Muscle layer of duodenum (tissue), 2 donors: Measurements from ENCODE around the gene LAMB4.
A peak's percentile ranks its signal among the peaks of the same experiment; 100 is the strongest.

ENCODE experiments used
- H3K27ac ChIP-seq: one replicate; pipeline ENCODE4 v1.7.0; 2013; ENCODE audit warnings: mild to moderate bottlenecking, low read length
- H3K27me3 ChIP-seq: one replicate; pipeline ENCODE4 v1.7.0; 2013; ENCODE audit warnings: low read depth, mild to moderate bottlenecking, control low read depth, low read length
- H3K36me3 ChIP-seq, 2 donors: one replicate each; pipeline ENCODE4 v1.7.0; 2013; ENCODE audit warnings: low read length in 2 of 2, control low read depth in 1 of 2, mild to moderate bottlenecking in 1 of 2; ENCODE audit not compliant: insufficient read depth in 2 of 2, control insufficient read depth in 1 of 2
- H3K4me1 ChIP-seq, 2 donors: one replicate each; pipeline ENCODE4 v1.7.0; 2013; ENCODE audit warnings: low read length in 2 of 2, mild to moderate bottlenecking in 2 of 2, control low read depth in 1 of 2, moderate library complexity in 1 of 2; ENCODE audit not compliant: insufficient read depth in 2 of 2, control insufficient read depth in 1 of 2
- H3K4me3 ChIP-seq, 2 donors: one replicate each; pipeline ENCODE4 v1.7.0; 2013; ENCODE audit warnings: low read length in 2 of 2, low read depth in 1 of 2, mild to moderate bottlenecking in 1 of 2
- H3K9me3 ChIP-seq, 2 donors: one replicate each; pipeline ENCODE4 v1.7.0; 2013; ENCODE audit warnings: low read length in 2 of 2, control low read depth in 1 of 2, mild to moderate bottlenecking in 1 of 2; ENCODE audit not compliant: control insufficient read depth in 1 of 2
- donor health status: healthy.

Gene LAMB4

DNA sequence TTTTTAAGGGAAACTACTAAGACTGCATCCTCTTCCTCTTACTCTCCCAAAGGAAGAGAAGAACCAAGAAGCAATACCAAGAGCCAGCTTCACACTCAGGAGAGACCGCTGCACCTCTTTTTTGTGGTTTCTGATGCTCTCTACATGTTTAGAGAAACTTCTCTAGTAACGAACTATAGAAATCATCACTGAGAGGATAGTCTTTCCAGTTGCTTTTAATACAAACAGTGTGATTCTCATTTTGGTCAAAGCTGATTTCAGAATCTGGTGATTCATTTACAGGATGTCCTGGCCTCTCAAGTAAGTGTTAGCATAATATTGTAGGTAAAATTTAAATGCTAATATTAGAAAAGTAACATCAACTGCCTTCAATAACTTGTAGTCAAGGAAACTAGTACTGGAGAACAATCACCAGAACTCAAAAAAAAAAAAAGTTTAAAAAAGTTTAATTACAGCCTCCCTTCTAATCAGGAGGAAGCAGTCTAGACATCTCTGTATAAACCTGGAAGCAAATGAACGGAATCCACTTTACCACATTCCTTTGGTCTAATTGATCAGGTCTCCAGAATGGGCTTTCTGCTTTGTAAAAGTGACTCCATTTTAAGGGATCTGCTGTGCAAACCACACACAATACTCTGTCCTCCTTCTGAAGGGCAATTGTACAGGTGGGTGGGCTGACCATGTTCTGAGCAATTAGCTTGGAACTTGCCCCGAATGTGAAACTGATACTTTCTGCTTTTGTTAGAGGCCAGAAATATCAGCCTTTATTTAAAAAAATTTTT is 130.2 kb downstream of the LAMB4 start:
- peaks cover 4% of the 10 kb centered on the region for H3K27me3 ChIP-seq

DNA sequence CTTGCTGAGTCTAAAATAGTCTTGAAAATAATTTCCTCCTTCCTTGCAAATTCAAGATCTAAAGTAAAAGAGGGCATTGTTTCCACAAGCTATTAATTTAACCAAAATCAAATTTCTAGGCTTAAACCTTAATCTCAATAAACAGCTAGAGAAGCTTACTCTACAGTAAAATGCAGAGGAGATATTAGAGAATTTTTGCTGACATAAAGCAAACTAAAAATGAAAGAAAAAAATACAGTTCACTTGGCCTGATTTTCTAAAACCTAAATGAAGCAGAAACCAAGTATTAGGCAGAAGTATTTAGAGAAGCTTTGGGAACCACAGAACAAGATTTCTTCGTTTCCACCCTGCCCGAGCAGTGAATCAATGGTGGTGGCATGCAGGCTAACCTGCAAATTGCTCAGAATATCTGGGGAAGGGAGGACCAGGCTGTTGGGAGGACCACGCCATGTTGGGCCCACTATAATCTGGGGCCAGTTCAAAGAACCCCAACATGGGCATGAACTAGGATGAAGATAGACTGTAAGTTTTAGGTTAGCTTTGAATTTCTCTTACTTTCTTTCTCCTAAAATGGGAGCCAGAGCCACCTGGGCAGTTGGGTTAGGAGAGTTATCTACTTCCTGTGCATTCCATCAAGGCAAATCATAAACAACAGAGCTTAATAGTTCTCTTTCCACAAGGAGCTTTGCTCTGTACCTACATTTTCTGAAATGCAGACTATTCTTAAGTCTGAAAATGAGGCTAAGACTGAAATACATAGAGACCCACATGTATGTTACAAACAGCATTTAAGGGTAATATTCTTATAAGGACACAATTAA is 131.3 kb downstream of the LAMB4 start:
- H3K27ac ChIP-seq: peak overlapping the region; percentile 62
- H3K9me3 ChIP-seq: no peaks in the 10 kb centered on the region
- H3K4me3 ChIP-seq: peak overlapping the region; percentile 4 to 86
- H3K27me3 ChIP-seq: peaks cover 4% of the 10 kb centered on the region
- peaks cover 19 to 32% of the 10 kb centered on the region in 2 donors for H3K4me1 ChIP-seq
- peaks cover 0 to 11% of the 10 kb centered on the region in 2 donors for H3K36me3 ChIP-seq

More for the DNA sequence above, 130.2 kb downstream of the LAMB4 start:
- H3K4me3 ChIP-seq: peak overlapping the region in 1 of 2 donors; percentile 86
- peaks cover 0 to 1% of the 10 kb centered on the region in 2 donors for H3K36me3 ChIP-seq
- H3K27ac ChIP-seq: peak overlapping the region; percentile 62
- peaks cover 18 to 29% of the 10 kb centered on the region in 2 donors for H3K4me1 ChIP-seq
- H3K9me3 ChIP-seq: no peaks in the 10 kb centered on the region

DNA sequence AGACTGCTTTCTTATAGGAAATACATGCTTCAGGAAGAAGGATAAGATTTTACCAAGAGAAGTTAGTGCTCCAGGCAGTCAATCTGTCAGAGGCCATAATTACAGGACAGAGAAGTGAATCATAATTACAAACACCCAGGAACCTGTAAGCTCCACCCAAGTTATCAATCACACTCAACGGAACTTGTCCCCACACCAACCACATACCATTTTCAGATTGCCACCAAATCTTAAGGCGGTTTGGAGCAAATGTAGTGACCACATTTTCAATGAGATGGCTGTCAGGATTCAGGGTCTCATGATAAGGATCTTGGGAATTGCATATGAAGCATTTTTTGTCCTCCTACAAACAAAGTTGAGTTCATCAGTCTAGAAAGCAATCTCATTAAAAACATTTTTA is 132.0 kb downstream of the LAMB4 start:
- H3K9me3 ChIP-seq: no peaks in the 10 kb centered on the region
- peaks cover 0 to 18% of the 10 kb centered on the region in 2 donors for H3K36me3 ChIP-seq
- H3K4me1 ChIP-seq: peaks cover 22 to 38% of the 10 kb centered on the region in 2 donors
- H3K27ac ChIP-seq: peak overlapping the region; percentile 62
- peaks cover 4% of the 10 kb centered on the region for H3K27me3 ChIP-seq
- peak overlapping the region in 1 of 2 donors; percentile 41 for H3K4me3 ChIP-seq

DNA sequence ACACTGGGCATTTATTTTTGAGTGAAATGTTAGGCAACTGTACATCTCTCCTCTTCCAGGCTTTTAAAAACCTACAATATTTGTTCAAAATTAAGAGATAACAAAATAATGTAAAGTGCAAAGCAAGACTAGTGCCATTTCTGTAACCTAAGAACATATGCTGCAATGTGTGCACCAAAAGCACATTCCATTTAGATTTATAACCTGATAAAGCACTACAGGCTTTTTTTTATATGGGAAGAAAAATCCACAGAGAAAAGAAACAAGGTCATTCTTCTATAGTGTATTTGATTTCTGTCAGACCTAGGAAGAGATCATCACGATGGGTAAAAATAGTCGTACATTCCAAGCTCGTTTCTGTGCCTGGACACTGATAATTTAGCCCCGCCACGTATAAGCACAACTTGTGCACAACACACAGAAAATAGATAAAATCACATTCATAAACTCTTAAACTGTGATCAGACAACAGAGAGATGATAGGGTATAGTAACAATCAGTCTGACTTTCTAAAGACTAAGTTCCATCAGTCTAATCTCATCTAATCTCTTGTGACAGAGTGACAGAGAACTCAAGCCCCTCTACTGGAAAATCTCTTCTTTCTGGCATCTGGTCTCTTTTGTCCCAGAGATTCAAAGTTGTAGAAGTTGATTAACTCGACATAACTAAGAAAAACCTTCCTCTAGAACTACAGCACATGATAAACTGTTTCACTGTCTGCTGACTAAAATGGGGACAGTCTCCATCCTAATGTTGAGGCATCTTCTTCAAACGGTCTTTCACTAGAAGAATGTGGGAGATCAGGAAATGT is 133.9 kb downstream of the LAMB4 start:
- Histone ChIP-seq H3K27ac (peak overlapping the region; percentile 52), H3K4me1 (peaks cover 22 to 38% of the 10 kb centered on the region in 2 donors), H3K9me3 (no peaks in the 10 kb centered on the region)

DNA sequence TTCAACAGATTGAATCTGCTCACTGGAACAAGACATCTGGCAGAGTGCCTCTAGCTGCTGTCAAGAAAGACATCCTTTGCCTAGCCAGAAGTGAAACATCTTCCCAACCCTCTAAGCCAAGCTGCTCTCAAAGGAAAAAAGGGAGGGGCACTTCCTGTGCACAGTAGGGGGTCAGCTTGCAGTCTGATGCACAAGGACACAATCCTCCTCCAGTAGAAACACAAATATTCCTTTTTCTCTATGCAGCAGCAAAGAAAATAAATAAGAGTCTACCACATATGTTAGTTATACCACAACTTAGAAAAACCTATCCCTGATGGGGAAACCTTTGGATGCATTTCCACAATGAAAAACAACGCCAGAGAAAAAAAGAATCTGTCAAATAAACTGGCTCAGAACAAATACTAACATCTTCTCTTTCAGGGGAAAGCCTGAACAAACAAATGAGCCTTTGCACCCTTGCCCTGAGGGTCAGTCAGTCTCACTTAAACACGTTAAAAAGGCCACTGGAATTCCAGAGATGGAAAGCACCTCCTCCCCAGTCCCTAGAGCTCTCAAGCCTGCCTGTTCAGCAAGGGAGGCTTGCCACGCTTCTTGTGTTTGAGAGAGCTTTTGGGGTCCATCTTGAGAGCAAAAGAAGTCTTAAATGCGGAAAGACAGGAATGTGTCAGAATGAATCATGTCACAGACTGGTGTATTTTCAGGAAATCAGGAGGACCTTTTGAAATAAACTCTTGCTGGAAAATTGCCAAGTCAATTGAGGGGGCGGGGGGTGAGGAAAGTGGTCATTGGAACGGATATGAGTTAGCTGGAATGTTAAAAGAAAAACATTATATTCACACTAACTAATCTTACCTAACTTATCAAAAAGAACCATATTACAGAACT is 134.7 kb downstream of the LAMB4 start:
- Histone ChIP-seq H3K36me3 (peaks cover 0 to 33% of the 10 kb centered on the region in 2 donors), H3K27me3 (no peaks in the 10 kb centered on the region), H3K4me3 (no peak overlapping the region), H3K9me3 (no peaks in the 10 kb centered on the region), H3K27ac (peak overlapping the region; percentile 52), H3K4me1 (peaks cover 22 to 38% of the 10 kb centered on the region in 2 donors)

More for the DNA sequence above, 133.9 kb downstream of the LAMB4 start:
- Histone ChIP-seq H3K4me3 (no peak overlapping the region), H3K36me3 (peaks cover 0 to 30% of the 10 kb centered on the region in 2 donors), H3K27me3 (peaks cover 4% of the 10 kb centered on the region)

DNA sequence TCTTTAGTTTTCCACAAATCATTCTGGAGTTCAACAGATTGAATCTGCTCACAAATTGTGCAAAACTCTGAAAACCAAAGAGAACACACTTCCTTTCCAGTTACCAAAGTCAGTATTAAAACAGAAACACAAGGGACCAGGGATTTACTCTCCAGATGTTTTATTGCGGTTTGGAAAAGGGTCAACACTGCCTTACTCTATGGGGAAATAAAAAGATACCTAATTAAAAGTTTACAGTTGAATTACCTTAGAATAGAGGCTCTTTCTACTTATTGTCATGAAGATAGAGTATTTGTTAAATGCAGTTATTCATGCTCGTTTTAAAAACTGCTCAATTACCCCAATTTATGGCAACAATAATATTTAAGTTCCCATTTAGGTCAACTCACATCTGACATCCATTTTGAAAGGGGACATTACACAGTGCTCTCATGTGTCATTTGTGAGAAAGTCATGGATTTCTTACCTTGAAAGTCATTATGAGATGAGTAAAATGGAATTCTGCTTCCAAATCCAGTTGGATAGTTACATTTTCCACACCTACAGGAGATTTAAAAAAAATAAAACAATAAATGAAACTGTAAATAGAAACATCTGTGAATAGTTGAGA is 135.6 kb downstream of the LAMB4 start:
- no peaks in the 10 kb centered on the region for H3K9me3 ChIP-seq
- H3K4me1 ChIP-seq: peaks cover 22 to 34% of the 10 kb centered on the region in 2 donors
- H3K36me3 ChIP-seq: peaks cover 0 to 33% of the 10 kb centered on the region in 2 donors
- no peaks in the 10 kb centered on the region for H3K27me3 ChIP-seq
- no peak overlapping the region for H3K4me3 ChIP-seq
- peak overlapping the region; percentile 52 for H3K27ac ChIP-seq

DNA sequence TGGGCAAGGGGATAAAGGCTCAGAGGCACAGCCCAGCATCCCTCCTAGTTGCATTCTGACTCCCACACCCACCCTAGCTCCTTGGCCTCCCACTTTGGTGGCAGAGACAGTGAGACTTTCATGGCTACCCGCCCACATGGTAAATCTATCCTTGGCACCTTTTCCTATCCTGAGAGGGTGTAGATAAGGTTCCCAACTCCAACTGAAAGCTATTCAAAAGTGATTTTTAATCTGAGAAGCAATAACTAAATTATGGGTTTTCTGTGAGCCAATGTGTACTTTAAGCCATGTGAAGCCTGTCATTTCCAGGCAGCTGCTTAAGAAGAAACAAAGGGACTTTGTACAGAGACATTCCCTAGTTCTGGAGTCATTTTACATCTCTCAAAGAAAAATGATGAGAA is 136.3 kb downstream of the LAMB4 start:
- H3K36me3 ChIP-seq: peaks cover 0 to 33% of the 10 kb centered on the region in 2 donors
- H3K9me3 ChIP-seq: no peaks in the 10 kb centered on the region
- H3K27me3 ChIP-seq: no peaks in the 10 kb centered on the region
- peak overlapping the region; percentile 52 for H3K27ac ChIP-seq
- H3K4me3 ChIP-seq: no peak overlapping the region
- peaks cover 22 to 31% of the 10 kb centered on the region in 2 donors for H3K4me1 ChIP-seq

DNA sequence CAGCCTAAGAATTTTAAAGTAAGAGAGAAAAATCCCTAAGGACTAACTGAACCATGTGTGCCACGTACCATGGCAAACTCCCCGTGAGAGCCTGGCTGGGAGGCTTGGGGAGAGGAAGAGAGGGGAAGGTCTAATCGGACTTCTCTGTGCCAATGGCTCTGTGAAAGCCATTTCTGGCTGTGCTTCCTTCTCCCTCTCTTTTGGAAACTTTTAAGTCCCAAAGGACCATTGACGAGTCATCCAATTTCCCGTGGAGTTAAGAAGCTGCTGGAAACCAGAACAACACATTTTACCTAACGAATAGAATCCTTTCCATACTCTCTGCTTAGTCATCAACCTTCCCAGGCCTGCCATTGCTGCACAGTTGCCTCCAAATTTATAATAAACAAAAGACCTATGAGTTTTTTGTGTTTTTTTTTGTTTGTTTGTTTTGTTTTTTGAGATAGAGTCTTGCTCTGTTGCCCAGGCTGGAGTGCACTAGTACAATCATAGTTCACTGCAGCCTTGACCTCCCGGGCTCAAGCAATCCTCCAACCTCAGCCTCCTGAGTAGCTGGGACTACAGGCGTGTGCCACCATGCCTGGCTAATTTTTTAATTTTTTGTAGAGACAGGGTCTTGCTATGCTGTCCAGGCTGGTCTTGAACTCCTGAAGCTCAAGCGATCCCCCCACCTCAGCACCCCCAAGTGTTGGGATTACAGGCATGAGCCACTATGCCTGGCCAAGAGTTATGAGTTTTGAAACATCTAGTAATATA is 140.4 kb downstream of the LAMB4 start:
- Histone ChIP-seq H3K36me3 (peaks cover 6 to 60% of the 10 kb centered on the region in 2 donors), H3K4me1 (peaks cover 3 to 18% of the 10 kb centered on the region in 2 donors), H3K27ac (peak overlapping the region; percentile 18), H3K9me3 (no peaks in the 10 kb centered on the region), H3K27me3 (no peaks in the 10 kb centered on the region), H3K4me3 (no peak overlapping the region)

DNA sequence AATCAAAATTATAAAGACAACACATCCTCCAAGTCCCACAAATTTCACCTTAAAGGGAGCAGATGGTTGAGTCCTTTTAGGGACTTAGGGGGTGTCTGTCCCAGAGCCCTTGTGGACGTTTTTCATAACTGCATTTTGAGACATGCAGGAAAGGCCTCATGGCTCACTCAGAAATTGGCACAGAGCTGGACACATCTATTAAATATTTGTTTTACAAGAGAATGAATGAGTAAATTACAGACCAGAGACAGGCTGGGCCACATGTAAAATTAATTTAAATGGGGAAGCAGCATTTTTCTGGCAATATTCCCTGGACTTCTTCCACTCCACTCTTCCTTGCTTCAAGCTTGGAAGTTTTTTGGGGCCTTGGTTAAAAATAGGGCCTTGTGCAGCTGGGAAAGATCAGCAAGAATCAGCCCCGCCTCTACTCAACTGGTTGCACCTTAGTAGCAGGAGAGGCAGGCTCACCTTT is 147.2 kb downstream of the LAMB4 start:
- no peaks in the 10 kb centered on the region for H3K27me3 ChIP-seq
- H3K4me1 ChIP-seq: peaks cover 0 to 25% of the 10 kb centered on the region in 2 donors
- H3K9me3 ChIP-seq: no peaks in the 10 kb centered on the region
- H3K36me3 ChIP-seq: peaks cover 24 to 28% of the 10 kb centered on the region in 2 donors
- H3K27ac ChIP-seq: no peak overlapping the region
- no peak overlapping the region for H3K4me3 ChIP-seq
